GM12801 (cell line): Measurements from ENCODE around the gene NIPAL1.

Experiments
- CTCF ChIP-seq: IDR thresholded peaks from one replicate; pipeline ENCODE4 v1.5.1; 2011; ENCODE audit warnings: control low read depth; ENCODE audit not compliant: insufficient read length; ENCODE audit errors: extremely low read depth

NIPAL1 gene

GRCh38 chr4:48078862-48079655 lies 62.5 kb downstream of the NIPAL1 start:
- no peak for TF ChIP-seq CTCF

GRCh38 chr4:48079972-48080391 lies 63.4 kb downstream of the NIPAL1 start:
- TF ChIP-seq CTCF: no peak

- TF ChIP-seq CTCF: no peak
Observed at GRCh38 chr4:48081196-48081595, 64.6 kb downstream of the NIPAL1 start.

- no peak for TF ChIP-seq CTCF
Observed at GRCh38 chr4:48082956-48083355, 66.4 kb downstream of the NIPAL1 start.

GRCh38 chr4:48085821-48086589 lies 69.4 kb downstream of the NIPAL1 start:
- TF ChIP-seq CTCF: no peak
